Tibial nerve (tissue), 4 donors: ENCODE results near the gene SLC9A9.

Source experiments
- EP300 ChIP-seq, 2 donors: sonication (generic); formaldehyde crosslinking; IDR thresholded peaks; one replicate each; pipeline ENCODE4 v1.6.1; 2017; ENCODE audit warnings: antibody characterized with exemption in 2 of 2, mild to moderate bottlenecking in 1 of 2
- POLR2A ChIP-seq, 2 donors: fragments of 450-650 bp; IDR thresholded peaks; one replicate each; pipeline ENCODE4 v1.6.1; 2017; ENCODE audit warnings: antibody characterized with exemption in 2 of 2, mild to moderate bottlenecking in 2 of 2, moderate library complexity in 2 of 2
- TF ChIP-seq, protein P1 (sequence below), 5 experiments: fragments of 200-600 bp in 3 of 5; fragments of 450-650 bp in 2 of 5; sonication (generic) in 3 of 5; IDR thresholded peaks; one replicate each; pipeline ENCODE4 v1.5.1; 2016 to 2019; ENCODE audit warnings: antibody characterized with exemption in 5 of 5, mild to moderate bottlenecking in 3 of 5, moderate library complexity in 2 of 5

DNA sequence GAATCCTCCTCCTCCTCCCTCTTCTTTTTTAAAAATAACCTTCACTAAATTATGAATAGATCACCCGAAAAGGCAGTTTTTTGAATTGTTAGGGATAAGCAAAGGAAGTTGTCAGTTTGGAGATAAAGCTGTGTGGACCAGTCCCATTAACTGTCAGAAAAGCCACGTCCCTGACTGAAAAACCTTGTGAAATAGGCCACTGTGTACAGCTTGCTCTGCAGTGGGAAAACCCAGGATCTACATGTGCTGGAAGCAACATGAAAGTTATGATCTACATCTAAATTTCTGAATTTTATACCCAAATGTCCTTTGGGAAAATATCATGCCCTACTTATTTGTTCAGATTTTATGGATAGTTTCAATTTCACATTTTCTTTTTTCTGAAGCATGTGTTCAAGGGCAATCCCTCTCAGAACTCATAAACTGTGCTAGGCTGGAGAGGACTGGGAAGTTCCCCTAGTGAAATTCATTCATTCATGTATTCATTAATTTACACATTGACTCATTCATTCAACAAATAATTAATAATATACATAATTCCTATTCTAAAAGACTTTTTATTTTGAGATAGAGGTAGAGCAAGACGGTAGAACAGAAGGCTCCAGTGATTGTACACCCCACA is 149.5 kb downstream of the SLC9A9 start:
- TF ChIP-seq, protein P1, sequence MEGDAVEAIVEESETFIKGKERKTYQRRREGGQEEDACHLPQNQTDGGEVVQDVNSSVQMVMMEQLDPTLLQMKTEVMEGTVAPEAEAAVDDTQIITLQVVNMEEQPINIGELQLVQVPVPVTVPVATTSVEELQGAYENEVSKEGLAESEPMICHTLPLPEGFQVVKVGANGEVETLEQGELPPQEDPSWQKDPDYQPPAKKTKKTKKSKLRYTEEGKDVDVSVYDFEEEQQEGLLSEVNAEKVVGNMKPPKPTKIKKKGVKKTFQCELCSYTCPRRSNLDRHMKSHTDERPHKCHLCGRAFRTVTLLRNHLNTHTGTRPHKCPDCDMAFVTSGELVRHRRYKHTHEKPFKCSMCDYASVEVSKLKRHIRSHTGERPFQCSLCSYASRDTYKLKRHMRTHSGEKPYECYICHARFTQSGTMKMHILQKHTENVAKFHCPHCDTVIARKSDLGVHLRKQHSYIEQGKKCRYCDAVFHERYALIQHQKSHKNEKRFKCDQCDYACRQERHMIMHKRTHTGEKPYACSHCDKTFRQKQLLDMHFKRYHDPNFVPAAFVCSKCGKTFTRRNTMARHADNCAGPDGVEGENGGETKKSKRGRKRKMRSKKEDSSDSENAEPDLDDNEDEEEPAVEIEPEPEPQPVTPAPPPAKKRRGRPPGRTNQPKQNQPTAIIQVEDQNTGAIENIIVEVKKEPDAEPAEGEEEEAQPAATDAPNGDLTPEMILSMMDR (IDR thresholded peaks at IDR 0.05): no peak
- TF ChIP-seq EP300 (IDR thresholded peaks at IDR 0.05) (no peak), POLR2A (IDR thresholded peaks at IDR 0.05) (no peak)
